MM.1S (cell line): ENCODE measurements around the gene LIMS2.

Experiments used
- DNase-seq: peaks from one replicate; pipeline ENCODE4 v3.0.0-alpha.2; 2015
- H2AFZ ChIP-seq: fragments of 300-600 bp; sonication (generic); 2 replicates; pipeline ENCODE4 v1.6.0; 2016; ENCODE audit warnings: antibody characterized with exemption, low read length
- H3F3A ChIP-seq: fragments of 300-600 bp; sonication (generic); 2 replicates; pipeline ENCODE4 v1.6.1; 2016; ENCODE audit warnings: mild to moderate bottlenecking, antibody characterized with exemption, low read length, moderate library complexity, mixed read lengths; ENCODE audit not compliant: insufficient read depth
- H3K27ac ChIP-seq: fragments of 300-600 bp; sonication (generic); 2 replicates; pipeline ENCODE4 v1.5.1; 2016; ENCODE audit warnings: mild to moderate bottlenecking, low read length
- H3K27me3 ChIP-seq: fragments of 300-600 bp; sonication (generic); replicated peaks from 2 replicates; pipeline ENCODE4 v1.6.0; 2016; ENCODE audit warnings: low read length; ENCODE audit not compliant: insufficient read depth
- H3K36me3 ChIP-seq: fragments of 300-600 bp; sonication (generic); replicated peaks from 2 replicates; pipeline ENCODE4 v1.6.1; 2016; ENCODE audit warnings: mild to moderate bottlenecking, low read length, mixed read lengths; ENCODE audit not compliant: insufficient read depth
- H3K4me1 ChIP-seq: fragments of 300-600 bp; sonication (generic); 2 replicates; pipeline ENCODE4 v1.6.1; 2016; ENCODE audit warnings: low read length, mixed read lengths
- H3K4me2 ChIP-seq: fragments of 300-600 bp; sonication (generic); 2 replicates; pipeline ENCODE4 v1.6.0; 2016; ENCODE audit warnings: low read depth, low read length
- H3K4me3 ChIP-seq: fragments of 300-600 bp; sonication (generic); 2 replicates; pipeline ENCODE4 v1.5.1; 2016; ENCODE audit warnings: low read length, mixed read lengths
- H3K79me2 ChIP-seq: fragments of 300-600 bp; sonication (generic); 2 replicates; pipeline ENCODE4 v1.6.1; 2016; ENCODE audit warnings: mixed run types, low read length, mixed read lengths
- H3K9ac ChIP-seq: fragments of 300-600 bp; sonication (generic); 2 replicates; pipeline ENCODE4 v1.6.1; 2016; ENCODE audit warnings: low read length, mixed read lengths
- H3K9me2 ChIP-seq: fragments of 300-600 bp; sonication (generic); replicated peaks from 2 replicates; pipeline ENCODE4 v1.6.1; 2016; ENCODE audit warnings: mild to moderate bottlenecking, low read length, mixed read lengths; ENCODE audit not compliant: insufficient read depth
- H3K9me3 ChIP-seq: fragments of 300-600 bp; sonication (generic); replicated peaks from 2 replicates; pipeline ENCODE4 v1.6.1; 2016; ENCODE audit warnings: mild to moderate bottlenecking, low read length, mixed read lengths; ENCODE audit not compliant: insufficient read depth
- H4K20me1 ChIP-seq: fragments of 300-600 bp; sonication (generic); 2 replicates; pipeline ENCODE4 v1.6.1; 2016; ENCODE audit warnings: mild to moderate bottlenecking, low read length, moderate library complexity, mixed read lengths; ENCODE audit not compliant: insufficient read depth
- CTCF ChIP-seq: fragments of 300-600 bp; sonication (generic); IDR thresholded peaks from 2 replicates; pipeline ENCODE4 v1.5.1; 2016; ENCODE audit warnings: antibody characterized with exemption, low read length, mixed read lengths
- EZH2 ChIP-seq: fragments of 300-600 bp; sonication (generic); optimal IDR thresholded peaks from 2 replicates; pipeline ENCODE3; 2017; ENCODE audit warnings: low read depth, mild to moderate bottlenecking, antibody characterized with exemption, low read length, mixed read lengths
- EZH2phosphoT487 ChIP-seq: fragments of 300-600 bp; sonication (generic); IDR thresholded peaks from 2 replicates; pipeline ENCODE4 v1.6.1; 2018; ENCODE audit warnings: antibody characterized with exemption, low read length

Gene LIMS2

GRCh38 chr2:127688405-127688804 is 13.1 kb upstream of the LIMS2 start:
- Histone ChIP-seq H3K79me2 (no peaks in the 10 kb centered on the region), H3K27ac (no peak overlapping the region), H4K20me1 (no peaks in the 10 kb centered on the region), H2AFZ (no peak overlapping the region), H3K4me2 (no peak overlapping the region), H3K9ac (no peak overlapping the region), H3K9me3 (peaks cover 3% of the 10 kb centered on the region; the same call in 1 of the 2 replicates), H3K36me3 (no peaks in the 10 kb centered on the region), H3K27me3 (no peaks in the 10 kb centered on the region), H3K4me1 (no peaks in the 10 kb centered on the region), H3K4me3 (no peak overlapping the region), H3K9me2 (no peaks in the 10 kb centered on the region), H3F3A (no peaks in the 10 kb centered on the region)
- TF ChIP-seq EZH2phosphoT487 = no peak
- no peak for TF ChIP-seq EZH2
- no peak for TF ChIP-seq CTCF
- no peak for DNase-seq

- DNase-seq = no peak
- Histone ChIP-seq H3K9ac (no peak overlapping the region), H3F3A (no peaks in the 10 kb centered on the region), H3K36me3 (no peaks in the 10 kb centered on the region), H4K20me1 (no peaks in the 10 kb centered on the region), H2AFZ (no peak overlapping the region), H3K4me1 (no peaks in the 10 kb centered on the region), H3K79me2 (no peaks in the 10 kb centered on the region), H3K4me2 (no peak overlapping the region), H3K9me2 (no peaks in the 10 kb centered on the region), H3K4me3 (no peak overlapping the region), H3K27me3 (no peaks in the 10 kb centered on the region), H3K27ac (no peak overlapping the region), H3K9me3 (peaks cover 3% of the 10 kb centered on the region; the same call in 1 of the 2 replicates)
- TF ChIP-seq EZH2 (no peak), CTCF (no peak), EZH2phosphoT487 (no peak)
Observed at GRCh38 chr2:127685410-127686080, 10.2 kb upstream of the LIMS2 start.

GRCh38 chr2:127683757-127684156 is 8.4 kb upstream of the LIMS2 start:
- Histone ChIP-seq H3K9me3 (peaks cover 3% of the 10 kb centered on the region; the same call in 1 of the 2 replicates), H3F3A (no peaks in the 10 kb centered on the region), H3K79me2 (no peaks in the 10 kb centered on the region), H3K36me3 (no peaks in the 10 kb centered on the region), H3K9me2 (no peaks in the 10 kb centered on the region), H3K4me2 (no peak overlapping the region), H4K20me1 (no peaks in the 10 kb centered on the region), H3K4me3 (no peak overlapping the region), H3K27me3 (no peaks in the 10 kb centered on the region), H2AFZ (no peak overlapping the region), H3K9ac (no peak overlapping the region), H3K27ac (no peak overlapping the region), H3K4me1 (no peaks in the 10 kb centered on the region)
- TF ChIP-seq CTCF = no peak
- no peak for TF ChIP-seq EZH2
- no peak for TF ChIP-seq EZH2phosphoT487
- DNase-seq = no peak
